OCI-LY3 (cell line): ENCODE results near the gene KRT3.

Experiments
- H2AFZ ChIP-seq: fragments of 200-600, 300-600 bp; shearing (Covaris generic); 2 replicates; pipeline ENCODE4 v1.6.0; 2014; ENCODE audit warnings: antibody characterized with exemption, low read depth, low read length
- H3K27ac ChIP-seq: fragments of 200-600, 300-600 bp; sonication (generic); 2 replicates; pipeline ENCODE4 v1.5.1; 2014; ENCODE audit warnings: mild to moderate bottlenecking, low read length, moderate library complexity, mixed read lengths
- H3K27me3 ChIP-seq: fragments of 200-600, 300-600 bp; sonication (generic); 2 replicates; pipeline ENCODE4 v1.6.1; 2014; ENCODE audit warnings: low read depth, low read length, mixed read lengths
- H3K36me3 ChIP-seq: fragments of 200-600, 300-600 bp; sonication (generic); replicated peaks from 2 replicates; pipeline ENCODE3; 2014; ENCODE audit warnings: low read depth, low read length, mixed read lengths
- H3K4me1 ChIP-seq: fragments of 300-600, 200-600 bp; sonication (generic); 2 replicates; pipeline ENCODE4 v1.6.1; 2014; ENCODE audit warnings: low read length, mixed read lengths
- H3K4me2 ChIP-seq: fragments of 200-600, 300-600 bp; sonication (generic); 2 replicates; pipeline ENCODE4 v1.6.1; 2014; ENCODE audit warnings: low read length, mixed read lengths
- H3K4me3 ChIP-seq: fragments of 300-600, 200-600 bp; sonication (generic); 2 replicates; pipeline ENCODE4 v1.5.1; 2014; ENCODE audit warnings: antibody characterized with exemption, mild to moderate bottlenecking, low read length, moderate library complexity
- H3K79me2 ChIP-seq: fragments of 300-600, 200-600 bp; shearing (Covaris generic); 2 replicates; pipeline ENCODE4 v1.6.1; 2014; ENCODE audit warnings: mild to moderate bottlenecking, low read length, mixed read lengths
- H3K9ac ChIP-seq: fragments of 300-600, 200-600 bp; shearing (Covaris generic); 2 replicates; pipeline ENCODE4 v1.6.0; 2014; ENCODE audit warnings: mild to moderate bottlenecking, low read length, moderate library complexity
- H3K9me3 ChIP-seq: fragments of 200-600, 300-600 bp; shearing (Covaris generic); 2 replicates; pipeline ENCODE4 v1.6.1; 2014; ENCODE audit warnings: low read length, mixed read lengths; ENCODE audit not compliant: insufficient read depth
- H4K20me1 ChIP-seq: fragments of 200-600, 300-600 bp; sonication (generic); 2 replicates; pipeline ENCODE4 v1.6.1; 2016; ENCODE audit warnings: low read length, mixed read lengths; ENCODE audit not compliant: insufficient read depth
- CTCF ChIP-seq: fragments of 200-600, 300-600 bp; sonication (generic); IDR thresholded peaks from 2 replicates; pipeline ENCODE4 v1.5.1; 2014; ENCODE audit warnings: antibody characterized with exemption, low read length, low read depth
- EZH2phosphoT487 ChIP-seq: fragments of 200-600 bp; shearing (Covaris generic); IDR thresholded peaks from 2 replicates; pipeline ENCODE4 v1.6.1; 2018; ENCODE audit warnings: antibody characterized with exemption, mixed run types, low read depth

Gene KRT3

GRCh38 chr12:52769354-52769753, 26.6 kb downstream of the KRT3 start:
- Histone ChIP-seq H3K36me3 (no peaks in the 10 kb centered on the region), H3K4me2 (no peak overlapping the region), H2AFZ (no peak overlapping the region), H3K79me2 (no peaks in the 10 kb centered on the region), H3K27ac (no peak overlapping the region), H3K9me3 (no peaks in the 10 kb centered on the region), H3K27me3 (peaks cover 44% of the 10 kb centered on the region), H3K4me1 (no peaks in the 10 kb centered on the region), H3K4me3 (no peak overlapping the region), H4K20me1 (no peaks in the 10 kb centered on the region), H3K9ac (no peak overlapping the region)
- TF ChIP-seq CTCF, result no peak
- TF ChIP-seq EZH2phosphoT487, result no peak

- no peak overlapping the region for H2AFZ ChIP-seq
- H4K20me1 ChIP-seq, result no peaks in the 10 kb centered on the region
- no peak overlapping the region for H3K4me3 ChIP-seq
- peaks cover 49% of the 10 kb centered on the region for H3K27me3 ChIP-seq
- no peak overlapping the region for H3K27ac ChIP-seq
- H3K4me2 ChIP-seq, result no peak overlapping the region
- no peaks in the 10 kb centered on the region for H3K4me1 ChIP-seq
- H3K9ac ChIP-seq, result no peak overlapping the region
- no peaks in the 10 kb centered on the region for H3K36me3 ChIP-seq
- H3K9me3 ChIP-seq, result no peaks in the 10 kb centered on the region
- no peaks in the 10 kb centered on the region for H3K79me2 ChIP-seq
- TF ChIP-seq EZH2phosphoT487 (no peak), CTCF (no peak)
These were observed 27.3 kb downstream of the KRT3 start for GRCh38 chr12:52768479-52769200.

GRCh38 chr12:52767427-52767826, 28.5 kb downstream of the KRT3 start:
- H3K27ac ChIP-seq, result no peak overlapping the region
- no peaks in the 10 kb centered on the region for H3K36me3 ChIP-seq
- H3K4me3 ChIP-seq, result no peak overlapping the region
- TF ChIP-seq EZH2phosphoT487 (no peak), CTCF (no peak)
- H3K79me2 ChIP-seq, result no peaks in the 10 kb centered on the region
- no peaks in the 10 kb centered on the region for H4K20me1 ChIP-seq
- no peaks in the 10 kb centered on the region for H3K9me3 ChIP-seq
- H3K9ac ChIP-seq, result no peak overlapping the region
- no peak overlapping the region for H3K4me2 ChIP-seq
- no peaks in the 10 kb centered on the region for H3K4me1 ChIP-seq
- no peak overlapping the region for H2AFZ ChIP-seq
- peaks cover 44% of the 10 kb centered on the region for H3K27me3 ChIP-seq

GRCh38 chr12:52767020-52767379, 28.9 kb downstream of the KRT3 start:
- Histone ChIP-seq H2AFZ (no peak overlapping the region), H3K4me1 (no peaks in the 10 kb centered on the region), H4K20me1 (no peaks in the 10 kb centered on the region)

More at GRCh38 chr12:52767020-52767379, 28.9 kb downstream of the KRT3 start:
- Histone ChIP-seq H3K27ac (no peak overlapping the region), H3K36me3 (no peaks in the 10 kb centered on the region), H3K4me3 (no peak overlapping the region), H3K9ac (no peak overlapping the region), H3K4me2 (no peak overlapping the region), H3K27me3 (peaks cover 43% of the 10 kb centered on the region), H3K9me3 (no peaks in the 10 kb centered on the region), H3K79me2 (no peaks in the 10 kb centered on the region)
- no peak for TF ChIP-seq EZH2phosphoT487
